Mucosa of descending colon (tissue), 3 donors: ENCODE results near the gene FOXO6. TPM values are rescaled to one million over a fixed set of nuclear protein-coding genes. Genes with fewer than 3 reads are reported as not detected.

Source experiments
- ATAC-seq: fragments of 200-7000 bp; cut with Tn5 transposase; one replicate; pipeline ENCODE4 v1.9.1; 2020; ENCODE audit warnings: mild to moderate bottlenecking, moderate library complexity
- DNase-seq, 3 donors: peaks; one replicate each; pipeline ENCODE4 v3.0.0-alpha.2; 2020
- H3K36me3 ChIP-seq: fragments of 200-600 bp; one replicate; pipeline ENCODE4 v1.8.0; 2021; ENCODE audit warnings: low read depth, mild to moderate bottlenecking
- H3K4me1 ChIP-seq: fragments of 200-600 bp; one replicate; pipeline ENCODE4 v1.8.0; 2021; ENCODE audit warnings: low read depth, mild to moderate bottlenecking
- H3K4me3 ChIP-seq: fragments of 200-600 bp; one replicate; pipeline ENCODE4 v1.8.0; 2021; ENCODE audit warnings: mild to moderate bottlenecking
- H3K9me3 ChIP-seq: fragments of 200-600 bp; one replicate; pipeline ENCODE4 v1.8.0; 2021; ENCODE audit warnings: mild to moderate bottlenecking
- CTCF ChIP-seq: fragments of 200-600 bp; IDR thresholded peaks from one replicate; pipeline ENCODE4 v1.8.0; 2022; ENCODE audit warnings: antibody characterized with exemption, mild to moderate bottlenecking
- intact Hi-C, 2 donors: fragments of 100-400 bp; cut with DNase I in 1 of 2; cut with micrococcal nuclease in 1 of 2; formaldehyde crosslinking; loops; one replicate each; pipeline versions ENCODE4 v1.11.0 to v1.11.1; 2022; cut with DNase I, micrococcal nuclease
- total RNA-seq, 3 donors: library from RNA; stranded (reverse); fragmentation: NEBNext Ultra II Directional in 2 of 3; extraction: Animal tissue kit (Norgen Biotek cat#: 25700) in 2 of 3; gene quantifications; one replicate each; pipeline versions ENCODE4 v1.2.1 to v1.2.4, GENCODE V29; 2021 to 2023
- donor health status: DM: no; HTN: no; CAD: no; lungs with moderate emphysema.
- donor health status: DM: no; HTN: no; CAD: no.
- donor health status: DM: no; HTN: yes; CAD: no.

The FOXO6 gene
- total RNA-seq, 3 donors from 2014 or later, result 0.65 to 2.0 (median 0.72) TPM

DNA sequence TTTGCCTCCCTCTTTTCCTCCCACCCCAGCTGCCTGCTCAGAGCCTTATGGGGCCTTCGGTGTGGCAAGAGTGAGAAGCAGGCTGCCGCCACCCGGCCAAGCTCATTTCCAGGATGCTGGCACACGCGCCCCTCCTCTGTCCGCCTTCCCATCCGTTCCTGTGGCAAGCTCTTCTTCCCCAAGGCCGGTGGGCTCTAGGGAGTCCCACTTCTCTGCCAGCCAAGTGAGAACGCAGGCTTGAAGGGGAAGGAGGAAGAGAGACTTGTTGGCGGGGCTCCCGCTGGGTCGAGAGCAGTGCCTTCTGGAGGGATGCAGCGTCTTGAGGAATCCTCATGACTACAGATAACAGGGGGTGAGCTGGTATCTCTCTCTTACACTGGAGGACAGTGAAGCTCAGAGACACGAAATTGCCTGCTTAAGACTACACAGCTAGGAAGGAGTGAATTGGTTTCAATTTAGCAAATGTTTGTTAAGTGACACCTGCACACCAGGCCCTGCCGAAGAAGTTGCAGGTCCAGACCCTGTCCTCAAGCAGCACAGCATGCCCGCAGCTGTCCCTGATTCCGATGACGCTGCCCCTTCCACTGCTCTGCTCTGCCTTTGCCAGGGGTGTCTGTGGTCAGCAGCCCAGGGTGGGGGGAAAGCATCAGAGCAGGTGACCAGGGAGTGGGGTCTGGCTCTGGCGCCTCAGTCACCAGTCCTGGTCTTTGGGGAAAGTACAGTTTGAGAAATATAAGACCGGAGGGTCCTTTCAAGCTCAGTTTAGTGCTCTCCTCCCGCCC, 40.1 kb upstream of the FOXO6 start:
- H3K4me3 ChIP-seq, result no peak overlapping the region
- TF ChIP-seq CTCF, result no peak
- DNase-seq, result no peak
- no peaks in the 10 kb centered on the region for H3K36me3 ChIP-seq
- no peaks in the 10 kb centered on the region for H3K9me3 ChIP-seq
- no peak for ATAC-seq
- no peaks in the 10 kb centered on the region for H3K4me1 ChIP-seq
- intact Hi-C loops, result no loop called here

GRCh38 chr1:41322101-41322661, 39.1 kb upstream of the FOXO6 start:
- DNase-seq (no peak), ATAC-seq (no peak)
- TF ChIP-seq CTCF, result no peak
- intact Hi-C loops, result no loop called here
- Histone ChIP-seq H3K4me3 (no peak overlapping the region), H3K9me3 (no peaks in the 10 kb centered on the region), H3K36me3 (no peaks in the 10 kb centered on the region), H3K4me1 (no peaks in the 10 kb centered on the region)

DNA sequence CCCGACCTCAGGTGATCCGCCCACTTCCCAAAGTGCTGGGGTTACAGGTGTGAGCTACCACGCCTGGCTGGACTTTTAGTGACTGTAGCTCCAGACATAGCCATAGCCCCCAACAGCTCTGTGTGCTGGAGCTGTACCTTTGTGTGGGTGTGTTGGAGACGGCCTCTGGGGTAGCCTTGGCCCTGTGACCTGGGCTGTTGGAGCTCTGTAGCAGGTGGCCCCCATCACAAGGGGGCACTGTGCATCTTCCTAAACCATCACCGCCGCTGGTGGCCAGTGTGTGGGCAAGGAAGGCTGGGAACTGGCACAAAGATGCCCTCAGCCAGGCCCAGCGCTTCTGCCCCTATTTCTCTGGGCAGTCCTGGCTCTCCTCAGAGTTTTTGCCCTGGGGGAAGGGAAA, 38.4 kb upstream of the FOXO6 start:
- ATAC-seq (peak; percentile 84), DNase-seq (peak in 2 of 3 donors; percentile 66 to 73)
- intact Hi-C loops, result no loop called here
- no peak overlapping the region for H3K4me3 ChIP-seq
- TF ChIP-seq CTCF, result peak; percentile 25
- H3K9me3 ChIP-seq, result no peaks in the 10 kb centered on the region
- no peaks in the 10 kb centered on the region for H3K36me3 ChIP-seq
- no peaks in the 10 kb centered on the region for H3K4me1 ChIP-seq

DNA sequence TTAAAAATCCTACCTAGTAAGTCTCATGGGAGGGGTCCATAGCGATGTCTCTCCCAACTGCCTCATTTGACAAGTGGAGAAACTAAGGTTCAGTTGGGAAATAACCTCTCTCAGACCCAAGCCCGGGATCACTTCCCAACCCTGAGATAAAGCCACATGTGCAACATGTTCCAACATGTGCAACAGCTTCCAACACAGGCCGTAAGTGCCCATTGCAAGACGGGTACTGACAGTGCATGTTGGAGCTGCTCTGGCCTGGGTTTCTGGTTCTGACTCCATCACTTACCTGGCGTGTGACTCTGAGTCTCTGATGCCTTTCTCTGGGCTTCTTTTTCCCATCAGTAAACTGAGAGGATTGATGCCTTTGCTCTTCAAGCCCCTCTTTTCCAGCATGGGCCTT, 38.0 kb upstream of the FOXO6 start:
- Histone ChIP-seq H3K4me3 (no peak overlapping the region), H3K9me3 (no peaks in the 10 kb centered on the region), H3K4me1 (no peaks in the 10 kb centered on the region), H3K36me3 (no peaks in the 10 kb centered on the region)
- intact Hi-C loops, result no loop called here
- no peak for TF ChIP-seq CTCF
- ATAC-seq, result no peak
- no peak for DNase-seq

- intact Hi-C loops, result no loop called here
- Histone ChIP-seq H3K4me1 (no peaks in the 10 kb centered on the region), H3K4me3 (no peak overlapping the region), H3K36me3 (no peaks in the 10 kb centered on the region), H3K9me3 (no peaks in the 10 kb centered on the region)
- DNase-seq (no peak), ATAC-seq (no peak)
- TF ChIP-seq CTCF, result no peak
Measured at GRCh38 chr1:41325801-41326200, 35.4 kb upstream of the FOXO6 start.
